ENCODE data around the gene CHD9.
"Not testable (repeated sequence)": the region's sequence is repeated elsewhere in the genome, so short reads cannot be mapped to it uniquely, and the experiment has no call there.

The CHD9 gene

DNA sequence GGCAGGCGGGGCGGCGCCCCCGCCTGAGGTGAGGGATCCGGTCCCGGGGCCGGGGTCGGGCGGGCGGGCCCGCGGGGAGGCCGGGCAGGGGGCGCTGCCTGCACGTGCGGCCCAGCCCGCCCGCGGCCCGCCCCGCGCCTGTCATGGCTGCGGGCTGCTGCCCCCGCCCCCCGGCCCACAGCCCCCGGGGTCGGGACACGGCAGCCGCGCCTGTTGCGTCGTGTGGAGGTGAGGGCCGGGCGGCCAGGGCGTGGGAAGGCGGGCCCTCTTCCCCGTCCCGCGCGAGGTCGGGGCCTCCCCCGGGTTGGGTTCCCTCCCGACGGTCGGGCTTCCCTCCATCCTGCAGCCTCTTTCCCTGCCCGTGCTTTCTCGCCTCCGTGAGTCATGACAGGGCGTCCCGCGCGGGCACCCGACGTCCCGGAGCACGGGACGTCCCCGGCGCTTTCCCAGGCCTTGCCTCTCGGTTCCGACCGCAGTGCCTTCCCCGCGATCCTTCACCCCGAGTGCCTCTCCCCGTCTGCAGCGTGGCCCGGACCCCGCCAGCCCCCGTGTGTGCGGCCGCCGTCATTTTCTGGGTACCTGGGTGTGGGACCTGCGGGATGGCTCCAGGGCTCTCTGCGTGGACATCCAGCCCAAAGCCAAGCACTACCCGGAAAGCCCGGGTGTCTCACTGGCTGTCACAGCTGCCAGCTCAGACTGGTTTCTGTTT is 76.7 kb downstream of the CHD9 start:
- peak; percentile 14 to 59 for DNase-seq (ENCODE audit: low read depth in 2 of 2)

DNA sequence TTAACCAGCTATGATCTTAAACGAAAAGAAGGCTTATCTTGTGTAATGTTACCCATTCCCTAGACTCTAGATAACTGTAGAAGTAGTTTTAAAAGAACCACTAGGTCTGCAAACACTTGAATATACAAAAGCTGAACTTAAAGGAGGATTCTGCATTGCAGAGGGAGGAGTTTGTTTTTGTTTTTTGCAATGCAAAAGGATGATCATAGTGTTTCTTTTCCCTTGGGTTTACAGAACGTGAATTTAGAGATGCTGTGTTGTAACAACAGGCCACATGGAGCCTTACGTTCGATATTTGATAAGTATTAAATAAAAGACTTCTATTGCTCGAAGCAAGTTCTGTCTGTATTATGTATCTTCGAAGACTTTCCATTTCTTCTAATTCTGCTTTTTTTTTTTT is 77.6 kb downstream of the CHD9 start:
- DNase-seq (ENCODE audit: low read depth in 2 of 2), result no peak

DNA sequence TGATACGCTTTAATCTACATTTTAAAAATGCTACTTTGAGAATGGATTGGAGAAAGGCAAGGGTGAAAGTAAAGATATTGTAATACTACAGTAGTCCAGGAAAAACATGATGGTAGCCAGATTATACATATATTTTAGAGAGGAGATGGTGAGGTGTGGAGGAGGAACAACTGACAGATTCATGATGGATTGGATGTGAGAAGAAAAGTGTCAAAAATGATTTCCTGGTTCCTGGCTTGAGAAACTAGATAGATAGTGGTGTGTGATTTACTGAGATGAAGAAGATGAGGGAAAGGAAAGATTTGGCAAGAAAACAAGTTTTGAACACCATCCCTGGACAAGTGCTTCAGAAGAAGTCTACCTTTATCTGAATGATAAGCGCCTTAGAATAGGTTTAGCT is 80.5 kb downstream of the CHD9 start:
- DNase-seq (ENCODE audit: low read depth in 2 of 2), result no peak

DNA sequence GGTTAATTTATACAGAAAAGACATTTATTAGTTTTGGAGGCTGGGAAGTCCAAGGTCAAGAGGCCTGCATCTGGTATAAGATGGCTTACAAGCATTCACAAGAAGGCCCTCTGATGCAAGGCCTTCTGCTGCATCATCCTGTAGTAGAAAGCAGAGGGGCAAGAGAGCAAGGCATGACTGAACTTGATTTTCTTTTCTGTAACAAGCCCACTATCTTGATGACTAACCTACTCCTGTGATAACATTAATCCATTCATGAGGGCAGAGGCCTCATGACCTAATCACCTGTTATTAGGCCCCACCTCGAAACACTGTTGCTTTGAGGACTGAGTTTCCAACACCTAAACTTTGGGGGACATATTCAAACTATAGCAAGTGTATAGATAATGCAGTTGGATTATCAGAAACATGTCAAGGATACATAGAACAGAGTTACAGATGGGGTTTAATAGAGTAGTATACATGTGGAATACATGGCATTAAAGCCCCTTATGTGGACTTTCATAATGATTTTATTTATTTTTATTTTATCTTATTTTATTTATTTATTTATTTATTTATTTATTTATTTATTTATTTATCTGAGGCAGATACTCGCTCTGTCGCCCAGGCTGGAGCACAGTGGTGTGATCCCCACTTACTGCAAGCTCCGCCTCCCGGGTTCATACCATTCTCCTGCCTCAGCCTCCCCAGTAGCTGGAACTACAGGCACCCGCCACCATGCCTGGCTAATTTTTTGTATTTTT is 88.2 kb downstream of the CHD9 start:
- no peak for DNase-seq (ENCODE audit: low read depth in 2 of 2)

DNA sequence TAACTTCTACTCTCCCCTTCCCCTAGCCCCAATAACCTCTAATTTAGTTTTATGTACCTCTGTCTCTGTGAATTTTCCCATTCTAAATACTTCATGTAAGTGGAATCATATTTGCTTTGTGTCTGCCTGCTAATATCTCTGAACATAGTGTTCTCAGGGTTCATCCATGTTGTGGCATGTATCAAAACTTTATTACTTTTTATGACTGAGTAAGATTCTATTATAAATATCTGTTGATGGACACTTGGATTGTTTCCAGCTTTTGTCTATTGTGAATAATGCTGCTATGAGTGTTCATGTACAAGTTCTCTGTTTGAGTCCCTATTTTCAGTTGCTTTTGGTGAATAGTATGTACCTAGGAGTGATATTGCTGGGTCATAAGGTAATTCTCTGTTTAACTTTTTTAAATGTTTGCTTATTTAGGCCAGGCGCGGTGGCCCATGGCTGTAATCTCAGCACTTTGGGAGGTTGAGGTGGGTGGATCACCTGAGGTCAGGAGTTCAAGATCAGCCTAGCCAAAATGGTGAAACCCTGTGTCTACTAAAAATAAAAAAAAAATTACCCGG is 92.8 kb downstream of the CHD9 start:
- DNase-seq (ENCODE audit: low read depth in 2 of 2), result no peak

DNA sequence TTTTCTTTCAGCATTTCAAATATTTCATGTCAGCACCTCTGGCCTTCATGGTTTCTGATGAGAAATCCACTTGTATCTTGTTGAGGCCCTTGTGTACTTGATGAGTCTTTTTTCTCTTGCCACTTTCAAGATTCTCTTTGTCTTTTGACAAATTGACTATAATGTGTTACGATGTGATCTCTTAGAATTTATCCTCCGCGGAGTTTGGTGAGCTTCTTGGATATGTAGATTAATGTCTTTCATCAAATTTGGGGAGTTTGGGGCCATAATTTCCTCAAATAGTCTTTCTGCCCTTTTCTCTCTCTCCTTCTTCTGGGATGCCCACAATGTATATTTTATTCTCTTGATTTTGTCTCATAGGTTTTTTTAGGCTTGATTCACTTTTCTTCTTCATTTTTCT is 96.0 kb downstream of the CHD9 start:
- no peak for DNase-seq (ENCODE audit: low read depth in 2 of 2)

DNA sequence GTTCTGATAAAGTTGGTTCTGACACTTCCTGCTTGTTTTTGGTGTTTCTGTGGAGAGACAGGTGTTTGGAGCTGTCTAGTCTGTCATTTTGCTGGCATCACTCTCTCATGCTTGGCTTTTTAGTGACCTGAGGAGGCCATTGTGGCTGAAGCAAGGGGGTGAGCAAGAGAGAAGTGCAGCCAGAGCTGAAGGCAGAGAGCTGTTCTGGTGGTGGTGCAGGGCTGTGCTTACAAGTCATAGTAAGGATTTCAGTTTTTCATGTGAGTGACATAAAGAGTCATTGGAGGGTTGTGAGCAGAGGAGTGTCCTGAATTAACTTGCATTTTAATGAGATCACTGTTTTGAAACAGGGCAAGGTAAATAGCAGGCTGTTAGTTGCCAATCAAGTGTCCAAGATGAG is 97.5 kb downstream of the CHD9 start:
- DNase-seq (ENCODE audit: low read depth in 2 of 2), result no peak

DNA sequence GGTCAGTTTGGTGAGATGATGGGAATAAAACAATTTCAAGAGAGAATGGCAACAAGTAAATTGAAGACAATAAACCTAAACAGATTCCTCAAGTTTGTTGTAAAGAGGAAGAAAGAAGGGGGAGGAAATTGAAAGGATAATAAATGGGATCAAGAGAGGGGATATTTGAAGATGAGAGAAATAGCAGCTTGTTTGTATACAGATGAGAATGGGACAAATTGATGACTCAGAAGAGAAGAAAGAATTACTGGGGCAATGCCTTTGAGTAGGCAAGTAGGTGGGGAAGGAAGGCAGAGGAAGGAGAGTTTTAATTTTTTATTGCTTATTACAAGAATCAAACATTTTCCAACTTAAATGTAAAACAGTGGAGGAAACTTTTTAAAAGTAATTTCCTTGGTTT is 98.3 kb downstream of the CHD9 start:
- no peak for DNase-seq (ENCODE audit: low read depth in 2 of 2)

DNA sequence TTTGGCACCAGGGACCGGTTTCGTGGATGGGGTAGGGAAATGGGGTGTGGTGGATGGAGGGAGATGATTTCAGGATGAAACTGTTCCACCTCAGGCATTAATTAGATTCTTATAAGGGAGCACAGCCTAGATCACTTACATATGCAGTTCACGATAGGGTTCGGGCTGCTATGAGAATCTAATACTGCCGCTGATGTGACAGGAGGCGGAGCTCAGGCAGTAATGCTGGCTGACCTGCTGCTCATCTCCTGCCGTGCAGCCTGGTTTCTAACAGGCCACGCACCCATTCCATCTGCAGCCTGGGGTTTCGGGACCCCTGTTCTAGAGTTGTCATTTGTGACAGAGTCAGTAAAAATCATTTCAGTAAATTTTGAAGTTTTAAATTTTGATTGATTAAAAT is 99.7 kb downstream of the CHD9 start:
- DNase-seq (ENCODE audit: low read depth in 2 of 2), result no peak

DNA sequence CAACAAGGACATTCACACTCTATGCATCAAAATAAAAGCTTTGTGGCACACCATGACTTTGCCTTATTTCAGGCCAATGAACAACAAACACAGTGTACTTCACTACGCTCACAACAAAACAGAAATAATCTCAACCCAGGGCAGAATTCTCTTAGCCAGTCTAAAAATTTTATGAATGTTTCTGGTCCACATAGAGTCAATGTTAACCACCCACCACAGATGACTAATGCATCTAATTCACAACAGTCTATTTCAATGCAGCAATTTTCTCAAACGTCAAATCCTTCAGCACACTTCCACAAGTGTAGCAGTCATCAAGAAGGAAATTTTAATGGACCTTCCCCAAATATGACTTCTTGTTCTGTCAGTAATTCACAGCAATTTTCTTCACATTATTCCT is 101.7 kb downstream of the CHD9 start:
- no peak for DNase-seq (ENCODE audit: low read depth in 2 of 2)

DNA sequence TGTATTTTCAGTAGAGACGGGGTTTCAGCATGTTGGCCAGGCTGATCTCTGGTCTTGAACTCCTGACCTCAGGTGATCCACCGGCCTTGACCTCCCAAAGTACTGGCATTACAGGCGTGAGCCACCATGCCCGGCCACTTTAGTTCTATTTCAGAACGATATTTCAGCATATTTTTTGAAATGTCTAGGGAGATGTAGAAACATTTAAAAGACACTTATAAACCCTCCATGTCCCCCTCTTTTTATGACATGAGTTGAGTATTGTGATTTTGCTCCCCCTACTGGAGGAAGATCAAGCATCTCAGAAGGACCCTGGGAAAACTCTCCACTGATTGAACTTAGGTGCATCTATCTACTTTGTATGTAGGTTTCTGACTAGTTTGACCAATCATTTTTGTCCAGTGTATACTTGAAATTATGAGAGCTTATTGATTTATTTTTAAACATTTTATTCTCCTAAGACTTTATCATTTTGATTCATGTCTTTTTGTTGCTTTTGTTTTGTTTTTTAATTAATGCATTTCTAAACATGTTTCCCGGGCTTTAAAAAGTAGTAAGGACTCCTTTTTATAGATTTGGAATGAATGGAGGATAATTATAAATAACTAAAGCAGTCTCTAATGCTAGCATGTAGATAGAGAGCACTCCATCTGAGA is 105.1 kb downstream of the CHD9 start:
- DNase-seq (ENCODE audit: low read depth in 2 of 2), result no peak

DNA sequence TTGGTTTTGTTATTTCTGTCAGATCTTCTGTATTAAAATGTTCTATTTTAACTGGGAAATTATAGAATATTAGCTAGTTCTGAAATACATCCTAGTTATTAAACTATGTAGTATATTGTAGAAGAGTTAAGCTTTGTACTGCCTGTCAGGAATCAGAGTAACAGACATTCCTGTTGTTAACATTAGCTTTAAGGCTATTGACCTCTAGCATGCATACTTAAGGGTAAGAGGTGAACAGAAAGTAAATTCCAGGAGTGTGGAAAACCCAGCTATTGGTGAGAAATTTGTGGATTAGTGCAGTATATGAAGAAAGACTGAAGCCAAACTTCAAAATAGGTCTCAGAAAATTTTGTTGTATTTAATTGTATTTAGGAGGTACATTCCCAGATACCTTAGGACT is 111.3 kb downstream of the CHD9 start:
- DNase-seq (ENCODE audit: low read depth in 2 of 2), result no peak

DNA sequence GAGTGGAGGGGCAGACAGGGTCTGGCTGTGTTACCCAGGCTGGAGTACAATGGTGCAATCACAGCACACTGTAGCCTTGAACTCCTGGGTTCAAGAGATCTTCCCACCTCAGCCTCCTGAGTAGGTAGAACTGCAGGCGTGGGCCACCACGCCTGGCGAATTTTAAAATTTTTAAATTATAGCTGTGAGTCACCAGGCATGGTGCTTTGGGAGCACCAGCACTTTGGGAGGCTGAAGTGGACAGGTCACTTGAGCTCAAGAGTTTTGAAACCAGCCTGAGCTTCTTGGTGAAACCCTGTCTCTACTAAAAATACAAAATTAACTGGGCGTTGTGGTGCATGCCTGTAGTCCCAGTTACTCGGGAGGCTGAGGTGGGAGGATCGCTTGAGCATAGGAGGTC is 114.0 kb downstream of the CHD9 start:
- DNase-seq (ENCODE audit: low read depth in 2 of 2), result no peak

DNA sequence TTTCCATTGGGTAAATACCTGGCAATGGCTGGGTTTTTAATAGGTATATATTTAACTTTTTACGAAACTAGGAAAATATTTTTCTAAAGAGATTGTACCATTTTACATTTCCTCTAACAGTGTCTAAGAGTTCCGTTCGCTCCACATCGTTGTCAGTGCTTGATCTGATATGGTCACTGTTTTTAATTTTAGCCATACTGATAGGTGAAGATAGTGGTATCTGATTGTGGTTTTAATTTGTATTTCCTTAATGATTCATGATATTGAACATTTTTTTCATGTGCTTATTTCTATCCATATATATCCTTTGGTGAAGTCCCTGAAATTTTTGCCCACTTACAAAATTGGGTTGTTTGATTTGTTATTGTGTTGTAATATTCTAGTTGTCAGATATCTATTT is 117.7 kb downstream of the CHD9 start:
- DNase-seq (ENCODE audit: low read depth in 2 of 2), result no peak

DNA sequence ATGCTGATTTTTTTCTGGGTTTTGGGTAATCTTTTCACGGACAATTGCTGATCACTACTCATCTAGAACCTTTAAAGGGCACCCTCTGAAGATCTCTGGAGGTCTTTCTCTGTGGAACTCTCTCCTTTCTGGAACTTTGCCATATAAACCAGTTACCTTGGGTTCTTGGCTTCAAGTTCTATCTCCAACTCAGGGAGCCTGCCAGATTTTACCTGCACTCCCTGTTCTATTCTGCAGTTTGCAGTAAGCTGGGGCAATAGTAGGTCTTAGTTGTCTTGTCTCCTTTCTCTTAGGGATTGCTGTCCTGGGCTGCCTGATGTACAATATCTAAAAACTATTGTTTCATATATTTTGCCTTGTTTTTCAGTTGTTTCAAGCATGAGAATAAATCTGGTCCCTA is 120.3 kb downstream of the CHD9 start:
- DNase-seq (ENCODE audit: low read depth in 2 of 2), result no peak

DNA sequence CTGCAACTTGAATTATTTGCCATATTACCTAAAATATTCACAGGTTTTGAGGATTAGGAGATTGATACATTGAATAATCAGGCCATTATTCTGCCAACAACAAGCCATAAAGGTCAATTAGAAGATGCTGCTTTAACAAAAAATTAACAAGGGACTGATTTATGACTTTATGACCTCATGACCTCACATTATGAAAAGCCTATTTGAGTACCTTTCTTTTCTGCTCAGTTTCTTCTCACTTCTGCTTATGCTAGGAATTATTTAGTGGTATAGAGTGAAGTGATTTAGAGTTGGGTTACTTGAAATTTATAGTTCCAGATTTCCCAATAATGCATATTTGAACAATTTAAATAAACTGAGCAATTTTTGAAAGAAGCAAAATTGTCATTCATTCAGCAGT is 121.6 kb downstream of the CHD9 start:
- DNase-seq (ENCODE audit: low read depth in 2 of 2), result no peak

DNA sequence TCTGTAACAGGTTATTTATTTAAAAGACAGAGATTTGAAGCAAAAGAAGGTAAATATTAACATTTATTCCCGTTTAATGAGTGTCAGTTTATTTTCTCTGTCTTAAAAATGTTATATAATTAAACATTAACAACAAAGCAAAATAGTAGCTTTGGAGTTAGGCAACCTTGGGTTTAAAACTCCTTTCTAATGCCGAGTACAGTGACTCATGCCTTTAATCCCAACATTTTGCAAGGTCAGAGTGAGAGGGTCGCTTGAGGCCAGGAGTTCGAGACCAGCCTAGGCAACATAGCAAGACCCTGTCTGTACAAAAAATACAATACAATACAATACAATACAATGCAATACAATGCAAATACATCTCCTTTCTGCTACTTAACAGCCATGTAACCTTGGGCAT is 128.7 kb downstream of the CHD9 start:
- DNase-seq (ENCODE audit: low read depth in 2 of 2), result no peak

DNA sequence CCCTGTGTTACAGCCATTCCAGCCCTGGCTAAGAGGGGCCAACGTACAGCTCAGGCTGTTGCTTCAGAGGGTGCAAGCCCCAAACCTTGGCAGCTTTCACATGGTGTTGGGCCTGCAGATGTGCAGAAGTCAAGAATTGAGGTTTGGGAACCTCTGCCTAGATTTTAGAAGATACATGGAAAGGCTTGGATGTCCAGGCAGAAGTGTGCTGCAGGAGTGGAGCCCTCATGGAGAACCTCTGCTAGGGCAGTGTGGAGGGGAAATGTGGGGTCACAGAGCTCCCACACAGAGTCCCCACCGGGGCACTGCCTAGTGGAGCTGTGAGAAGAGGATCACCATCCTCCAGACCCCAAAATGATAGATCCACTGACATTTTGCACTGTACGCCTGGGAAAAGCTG is 130.9 kb downstream of the CHD9 start:
- not testable (repeated sequence) for DNase-seq (ENCODE audit: low read depth in 2 of 2)

DNA sequence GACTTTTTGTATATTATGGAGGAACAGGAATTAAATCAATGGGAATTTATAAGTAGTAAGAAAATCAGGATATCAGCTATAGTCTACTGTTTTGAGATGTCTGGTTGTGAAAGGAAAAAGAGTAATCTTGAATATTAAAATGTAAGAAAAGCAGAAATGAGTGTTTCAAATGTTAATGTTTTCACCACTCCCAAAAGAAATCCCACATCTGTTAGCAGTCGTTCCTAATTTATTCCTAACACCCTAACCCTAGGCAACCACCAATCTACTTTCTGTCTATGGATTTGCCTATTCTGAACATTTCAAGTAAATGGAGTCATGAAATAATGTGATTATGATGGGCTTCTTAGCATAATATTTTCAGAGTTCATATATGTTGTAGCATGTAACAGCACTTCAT is 133.0 kb downstream of the CHD9 start:
- DNase-seq (ENCODE audit: low read depth in 2 of 2), result no peak

DNA sequence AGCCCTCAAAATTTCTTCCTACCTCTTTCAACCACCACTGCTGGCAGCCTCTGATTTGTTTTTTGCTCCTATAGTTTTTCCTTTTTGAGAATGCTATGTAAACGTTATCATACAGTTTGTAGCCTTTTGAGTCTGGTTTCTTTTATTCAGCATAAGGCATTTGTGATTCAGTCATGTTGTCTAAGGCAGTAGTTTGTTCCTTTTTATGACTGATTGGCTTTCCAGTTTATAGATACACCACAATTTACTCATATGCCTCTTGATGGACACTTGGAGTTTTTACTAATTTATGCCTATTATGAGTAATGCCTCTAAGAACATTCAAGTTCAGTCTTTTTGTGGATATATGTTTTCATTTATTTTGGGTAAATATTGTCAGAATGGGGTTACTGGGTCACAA is 136.6 kb downstream of the CHD9 start:
- DNase-seq (ENCODE audit: low read depth in 2 of 2), result no peak

DNA sequence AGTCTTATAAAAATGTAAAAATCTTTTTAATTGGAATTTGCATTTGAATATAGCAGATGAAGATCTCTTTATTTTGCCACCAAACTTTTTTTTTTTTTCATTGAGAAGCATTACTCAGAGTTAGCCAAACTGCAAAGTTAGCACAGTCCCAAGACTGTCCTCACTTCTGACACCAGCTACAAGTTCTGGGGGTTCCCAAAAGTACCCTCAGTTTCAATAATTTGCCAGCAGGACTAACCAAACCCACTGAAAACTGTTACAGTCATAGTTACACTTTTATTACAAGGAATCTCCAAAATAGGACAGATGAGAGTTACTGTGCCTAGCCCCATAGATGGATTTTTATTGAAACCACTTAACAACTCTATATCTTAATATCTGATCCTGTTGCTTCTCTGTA is 144.1 kb downstream of the CHD9 start:
- DNase-seq (ENCODE audit: low read depth in 2 of 2), result no peak

DNA sequence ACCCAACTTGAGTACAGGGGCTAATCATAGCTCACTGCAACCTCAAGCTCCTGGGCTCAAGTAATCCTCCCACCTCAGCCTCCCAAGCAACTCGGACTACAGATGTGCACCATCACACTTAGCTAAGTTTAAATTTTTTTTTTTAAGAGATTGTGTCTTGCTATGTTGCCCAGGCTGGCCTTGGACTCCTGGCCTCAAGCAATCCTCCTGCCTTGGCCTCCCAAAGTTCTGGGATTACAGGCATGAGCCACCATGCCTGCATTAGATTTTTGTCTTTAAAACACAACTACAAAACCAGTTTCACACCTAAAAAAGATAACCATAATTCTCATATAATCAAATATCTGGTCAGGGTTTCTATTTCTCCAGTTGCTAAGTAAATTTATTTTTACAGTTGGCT is 147.1 kb downstream of the CHD9 start:
- DNase-seq (ENCODE audit: low read depth in 2 of 2), result no peak

DNA sequence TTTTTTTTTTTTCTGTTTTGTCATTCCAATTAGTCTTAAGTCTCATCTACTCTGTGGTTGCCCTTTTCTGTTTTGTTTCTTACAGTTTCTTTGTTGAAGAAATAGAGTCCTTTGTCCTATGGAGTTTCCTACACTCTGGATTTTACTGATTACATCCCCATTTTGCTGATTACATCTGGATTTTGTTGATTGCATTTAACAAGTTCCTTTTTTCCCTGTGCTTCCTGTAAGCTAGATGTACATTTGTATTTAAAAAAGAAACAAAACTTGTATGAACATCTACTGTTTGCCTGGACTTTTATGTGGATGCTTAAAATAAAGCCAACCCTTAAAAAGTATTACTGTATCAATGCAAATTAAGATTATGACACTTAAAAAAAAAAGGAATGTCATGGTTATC is 147.6 kb downstream of the CHD9 start:
- DNase-seq (ENCODE audit: low read depth in 2 of 2), result no peak
